Stimulated activated CD4-positive, alpha-beta T cell treated with anti-CD3 and anti-CD28 coated beads, TNF-alpha, amount 100 ng/mL, for 24 hours (primary cell): ENCODE measurements around the gene CCBE1.

Source experiments
- DNase-seq, 3 experiments: peaks; one replicate each; pipeline ENCODE4 v3.0.0-alpha.2; 2020; ENCODE audit warnings: low read depth in 3 of 3

The CCBE1 gene

DNA sequence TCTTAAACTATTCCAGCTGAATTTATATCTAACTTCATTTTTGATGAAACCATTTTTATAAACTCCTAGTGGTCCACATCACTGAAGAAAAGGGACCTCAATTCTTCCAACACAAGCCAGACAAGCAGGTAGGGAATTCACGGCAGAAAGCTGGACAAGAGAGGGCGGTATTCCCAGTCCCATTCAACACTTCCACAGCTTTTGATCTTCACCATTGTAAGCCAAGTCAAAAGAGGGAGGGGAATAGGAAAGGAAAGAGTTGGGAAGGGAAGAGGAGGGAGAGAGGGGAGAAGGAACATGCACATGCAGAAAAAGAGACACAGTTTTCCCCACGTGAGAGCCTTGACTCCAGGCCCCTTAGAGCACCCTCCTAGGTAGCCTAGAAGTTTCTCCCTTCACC is 77.4 kb downstream of the CCBE1 start:
- no peak for DNase-seq

- no peak for DNase-seq
Measured at GRCh38 chr18:59617468-59617932, 79.7 kb downstream of the CCBE1 start.

DNA sequence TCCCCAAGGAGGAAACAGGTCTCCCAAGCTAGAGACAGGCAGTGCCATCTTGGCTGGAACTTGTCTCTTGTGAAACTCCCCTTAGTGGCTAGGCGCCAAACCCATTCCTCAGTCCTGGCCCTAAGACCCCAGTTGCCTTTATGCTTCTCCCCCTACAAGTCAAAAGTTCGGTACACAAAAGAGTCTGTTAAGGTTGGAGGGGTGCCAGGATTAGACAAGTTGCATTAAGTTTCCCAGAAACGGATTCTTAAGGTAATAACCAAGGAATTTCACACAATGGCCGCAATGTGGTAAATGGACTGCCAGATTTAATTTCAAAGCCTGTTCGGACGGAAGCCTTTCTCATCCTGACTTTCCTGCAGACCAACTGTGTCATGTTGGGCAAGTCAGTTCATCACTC is 80.7 kb downstream of the CCBE1 start:
- DNase-seq = no peak

- DNase-seq = no peak
Measured at GRCh38 chr18:59613903-59614302, 83.3 kb downstream of the CCBE1 start.

GRCh38 chr18:59612381-59612780 is 84.8 kb downstream of the CCBE1 start:
- DNase-seq = no peak

- no peak for DNase-seq
Measured at GRCh38 chr18:59610546-59611140, 86.6 kb downstream of the CCBE1 start.

GRCh38 chr18:59609654-59610053 is 87.6 kb downstream of the CCBE1 start:
- DNase-seq = no peak

GRCh38 chr18:59607471-59607870 is 89.8 kb downstream of the CCBE1 start:
- no peak for DNase-seq

DNA sequence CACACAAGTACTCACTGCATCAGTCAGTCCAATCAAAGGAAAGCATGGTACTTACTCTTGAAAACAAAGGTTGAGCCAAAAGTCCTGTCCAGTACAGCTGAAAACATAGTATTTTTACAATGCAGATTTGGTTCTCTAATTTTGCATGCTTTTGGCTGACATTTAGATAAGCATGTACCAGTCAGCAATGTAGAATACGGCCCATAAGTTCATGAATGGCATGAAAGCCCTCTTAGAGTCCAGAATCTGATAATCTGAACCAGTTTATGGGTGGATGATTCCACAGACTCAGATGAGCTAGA is 90.2 kb downstream of the CCBE1 start:
- no peak for DNase-seq

- no peak for DNase-seq
Measured at GRCh38 chr18:59606193-59607077, 90.8 kb downstream of the CCBE1 start.

- no peak for DNase-seq
Measured at GRCh38 chr18:59605633-59606192, 91.5 kb downstream of the CCBE1 start.

DNA sequence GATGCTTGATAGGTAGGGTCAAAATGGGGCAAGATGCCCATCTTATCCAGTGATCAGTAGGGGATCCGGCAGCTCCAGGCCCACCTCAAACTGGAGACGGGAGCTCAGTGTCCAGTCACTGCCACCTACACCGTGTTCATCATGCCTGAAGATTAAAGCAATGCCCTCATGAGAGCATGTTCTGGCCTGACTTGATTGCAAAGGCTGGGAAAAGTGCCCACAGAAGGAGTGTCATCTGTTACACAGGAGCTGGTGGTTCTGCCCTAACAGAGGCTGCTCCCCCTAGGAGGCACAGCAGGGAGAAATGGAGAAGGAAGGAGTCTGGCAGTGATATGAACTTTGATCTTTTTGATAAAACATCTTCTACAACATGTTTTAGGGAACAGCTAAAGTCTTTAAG is 92.3 kb downstream of the CCBE1 start:
- no peak for DNase-seq

DNA sequence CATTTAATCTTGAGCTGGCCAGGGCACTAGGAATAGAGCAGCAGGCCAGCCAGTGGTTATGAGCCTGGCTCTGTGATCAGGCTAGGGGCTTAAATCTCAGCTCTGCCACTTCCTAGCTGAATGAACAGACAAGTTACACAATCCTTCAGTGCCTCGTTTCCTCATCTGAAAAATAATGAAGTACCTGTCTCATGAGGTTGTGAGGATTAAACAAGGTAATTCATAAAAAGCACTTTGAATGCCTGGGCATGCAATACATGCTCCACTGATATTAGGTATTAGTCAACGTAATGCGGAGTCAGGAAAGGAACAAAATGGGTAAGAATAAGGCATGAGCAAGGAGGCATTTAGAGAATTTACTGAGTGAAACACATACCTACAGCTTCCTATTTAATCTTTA is 100.2 kb downstream of the CCBE1 start:
- no peak for DNase-seq

DNA sequence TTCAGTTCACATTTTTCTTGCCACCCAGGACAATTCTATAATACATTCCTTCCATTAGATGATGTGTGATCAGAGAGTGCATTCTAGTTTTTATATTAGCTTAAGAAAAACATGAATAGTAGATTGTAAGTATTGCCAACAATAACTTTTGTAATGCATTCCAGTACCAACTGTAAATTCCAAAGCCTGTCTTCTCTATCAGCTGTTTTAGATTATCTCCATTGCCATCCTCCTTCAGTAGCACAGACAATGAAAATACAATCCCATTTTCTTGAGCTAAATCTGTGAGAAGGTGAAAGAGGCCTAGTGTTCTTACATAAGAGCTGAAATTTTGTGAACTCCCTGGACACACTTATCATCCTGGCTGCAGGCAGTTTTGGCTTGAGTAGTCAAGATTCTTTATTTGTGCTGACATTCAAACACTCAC is 103.9 kb downstream of the CCBE1 start:
- DNase-seq = no peak

DNA sequence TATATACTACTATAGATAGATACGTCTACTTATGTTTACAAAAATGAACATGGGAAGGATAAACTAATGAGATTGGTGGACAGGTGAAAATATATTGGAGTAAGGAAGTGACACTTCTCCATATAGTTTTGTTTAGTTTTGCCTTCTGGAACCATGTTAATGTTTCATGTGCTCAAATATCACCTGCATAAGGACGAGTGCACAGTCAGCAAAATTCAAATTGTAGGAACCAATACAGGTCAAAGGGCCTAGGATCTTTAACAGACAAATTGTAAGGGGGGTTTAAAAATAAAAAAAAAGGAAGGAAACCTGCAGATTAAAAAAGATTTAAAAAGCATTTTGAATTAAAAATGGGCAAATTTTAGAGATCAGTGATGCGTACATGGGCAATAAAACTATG is 104.6 kb downstream of the CCBE1 start:
- no peak for DNase-seq

DNA sequence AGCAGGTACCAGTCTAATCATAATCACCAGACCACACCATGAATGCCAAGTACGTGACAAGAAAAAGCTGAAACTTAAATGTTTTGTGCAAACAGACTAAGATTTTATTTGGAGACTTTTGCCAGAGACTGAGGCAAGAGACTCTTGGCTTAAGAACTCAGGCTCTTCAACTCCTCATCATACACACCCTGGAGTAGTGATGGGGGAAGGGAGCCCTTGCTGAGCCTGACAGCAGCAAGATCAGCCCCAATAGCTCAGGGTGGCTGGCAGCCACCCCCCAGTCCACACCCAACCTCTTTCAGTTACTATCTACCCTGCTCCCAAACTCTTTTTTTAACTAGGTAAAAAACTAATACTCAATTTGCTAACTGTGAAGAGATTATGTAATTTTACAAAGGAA is 114.8 kb downstream of the CCBE1 start:
- no peak for DNase-seq

- no peak for DNase-seq
Measured at GRCh38 chr18:59579509-59579908, 117.7 kb downstream of the CCBE1 start.

- DNase-seq = no peak
Measured at GRCh38 chr18:59577386-59577655, 119.9 kb downstream of the CCBE1 start.

DNA sequence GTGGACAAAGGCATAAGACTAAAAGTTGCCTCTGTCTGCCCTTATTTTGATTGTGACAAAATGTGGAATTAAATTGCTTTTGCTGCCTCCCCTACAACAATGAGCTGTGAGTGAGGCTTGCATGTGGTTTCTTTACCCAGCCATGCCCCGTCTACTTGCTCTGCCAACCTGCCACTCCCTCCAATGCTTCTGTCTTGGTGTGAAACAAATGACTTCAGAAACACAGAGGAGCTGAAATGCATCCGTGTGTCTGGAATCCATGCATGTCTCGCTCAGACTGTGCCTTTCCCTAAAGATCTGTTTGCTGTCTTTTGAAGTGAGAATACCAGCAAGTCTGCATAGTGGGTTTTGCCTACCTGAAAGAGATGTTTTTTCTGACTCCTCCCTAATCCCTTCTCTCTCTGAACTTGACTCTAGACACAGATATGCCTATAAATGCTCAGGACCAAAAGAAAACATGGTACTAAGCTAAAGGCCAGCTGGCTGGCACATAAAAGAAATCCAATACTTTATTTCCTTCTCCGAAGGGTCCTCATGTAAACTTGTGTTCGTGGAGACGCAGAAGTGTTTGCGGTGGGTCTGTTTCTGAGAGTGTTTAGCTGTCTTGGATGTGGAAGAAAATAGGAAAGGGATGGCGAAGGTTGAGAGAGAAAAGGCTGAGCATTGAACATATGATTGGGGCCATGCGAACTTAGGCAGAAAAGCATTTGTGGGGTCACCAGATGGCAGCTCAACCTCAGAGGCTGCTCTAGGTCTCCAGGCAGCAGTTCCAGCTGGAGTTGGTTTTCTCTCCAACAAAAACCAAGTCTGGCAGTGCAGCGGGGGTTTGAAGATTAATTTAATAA is 120.5 kb downstream of the CCBE1 start:
- no peak for DNase-seq

DNA sequence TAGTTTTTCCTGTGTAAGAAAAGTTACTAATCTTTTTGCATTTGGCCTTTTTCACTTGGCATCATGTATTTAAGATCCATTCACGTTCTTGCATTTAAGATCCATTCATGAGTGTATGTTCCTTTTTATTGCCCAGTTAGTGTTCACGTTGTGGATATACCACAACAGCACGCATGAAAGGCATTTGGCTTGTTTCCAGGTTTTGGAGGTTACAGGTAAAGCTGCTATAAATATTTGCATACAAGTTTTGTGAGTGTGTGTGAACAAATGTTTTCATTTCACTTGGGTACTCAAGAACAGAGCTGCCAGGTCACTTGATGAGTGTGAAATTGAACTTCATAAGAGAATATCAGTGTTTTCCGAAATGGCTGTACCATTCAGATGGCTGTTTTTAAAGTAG is 121.2 kb downstream of the CCBE1 start:
- DNase-seq = no peak

DNA sequence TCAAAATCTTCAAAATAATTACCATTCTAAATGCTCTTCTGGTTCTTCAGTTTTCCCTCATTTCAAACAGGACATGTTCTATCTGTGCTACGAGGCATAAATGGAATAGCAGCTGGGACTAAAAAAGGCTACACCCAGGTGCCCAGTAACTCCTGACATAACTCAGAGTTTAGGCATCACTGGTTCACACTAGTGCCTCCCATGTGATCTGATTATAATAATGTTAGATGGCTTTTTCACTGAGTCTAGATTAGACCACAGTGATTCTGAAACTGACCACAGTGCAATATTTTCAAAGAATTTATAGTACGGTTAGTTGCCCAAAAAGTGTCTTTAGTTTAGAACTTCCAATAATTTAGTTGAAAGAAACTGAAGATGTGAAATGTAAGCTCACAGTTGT is 123.3 kb downstream of the CCBE1 start:
- DNase-seq = no peak

GRCh38 chr18:59571902-59572301 is 125.3 kb downstream of the CCBE1 start:
- no peak for DNase-seq

DNA sequence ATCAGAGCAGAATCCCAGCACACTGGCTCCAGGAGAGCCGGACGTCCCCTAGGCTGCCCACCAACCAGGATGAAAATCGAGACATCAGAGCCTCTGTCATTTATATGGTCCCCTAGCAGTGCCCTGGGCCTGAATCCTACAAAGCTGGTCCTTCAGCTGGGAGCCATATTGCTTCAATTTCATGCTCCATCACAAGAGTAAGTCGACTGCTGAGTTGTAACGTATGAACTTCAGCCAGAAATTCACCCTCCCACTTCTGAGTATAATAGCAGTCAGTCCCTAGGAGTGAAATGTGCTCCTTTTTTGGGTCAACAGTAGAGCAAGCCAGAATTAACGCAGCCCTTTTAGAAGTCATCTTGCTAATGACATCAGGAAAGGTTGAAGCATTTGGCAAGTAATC is 126.4 kb downstream of the CCBE1 start:
- no peak for DNase-seq
